Activated naive CD8-positive, alpha-beta T cell (primary cell): Measurements from ENCODE around the gene ERC1.
"Not testable (repeated sequence)": the region's sequence is repeated elsewhere in the genome, so short reads cannot be mapped to it uniquely, and the experiment has no call there.

Experiments
- H3K27ac Mint-ChIP-seq: one replicate; pipeline ENCODE4 v1.8.0; 2021; ENCODE audit warnings: mixed read lengths
- H3K27me3 Mint-ChIP-seq: one replicate; pipeline ENCODE4 v1.8.0; 2021; ENCODE audit warnings: mixed read lengths
- H3K36me3 Mint-ChIP-seq: one replicate; pipeline ENCODE4 v1.8.0; 2021; ENCODE audit warnings: mixed read lengths
- H3K4me1 Mint-ChIP-seq: one replicate; pipeline ENCODE4 v1.8.0; 2021; ENCODE audit warnings: low read depth, mixed read lengths
- H3K4me3 Mint-ChIP-seq: one replicate; pipeline ENCODE4 v1.8.0; 2021; ENCODE audit warnings: mild to moderate bottlenecking, mixed read lengths
- H3K9me3 Mint-ChIP-seq: one replicate; pipeline ENCODE4 v1.8.0; 2021; ENCODE audit warnings: low read depth, mixed read lengths

The ERC1 gene

DNA sequence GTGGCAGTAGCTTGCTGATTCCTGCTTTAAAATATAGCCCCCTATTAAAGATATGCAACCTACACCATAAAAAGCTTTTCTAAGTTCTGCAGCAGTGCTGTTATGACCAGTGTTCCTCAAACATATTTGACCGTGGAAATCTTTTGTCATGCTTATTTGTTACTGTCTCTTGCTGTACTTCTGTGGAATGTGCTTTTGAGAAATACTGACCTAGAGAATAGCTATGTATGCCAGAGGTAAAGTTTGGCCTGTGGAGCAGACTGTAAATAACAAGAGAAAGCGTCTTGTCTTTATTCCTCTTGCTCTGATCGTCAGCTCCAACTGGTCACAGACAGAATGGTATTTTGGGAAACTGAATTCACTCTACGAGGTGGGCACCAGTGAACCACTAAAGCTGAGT, 364.4 kb downstream of the ERC1 start:
- Mint-ChIP-seq H3K27me3 (no peaks in the 10 kb centered on the region), H3K9me3 (no peaks in the 10 kb centered on the region), H3K4me3 (no peak overlapping the region), H3K36me3 (peaks cover 6% of the 10 kb centered on the region), H3K4me1 (no peaks in the 10 kb centered on the region), H3K27ac (no peak overlapping the region)

DNA sequence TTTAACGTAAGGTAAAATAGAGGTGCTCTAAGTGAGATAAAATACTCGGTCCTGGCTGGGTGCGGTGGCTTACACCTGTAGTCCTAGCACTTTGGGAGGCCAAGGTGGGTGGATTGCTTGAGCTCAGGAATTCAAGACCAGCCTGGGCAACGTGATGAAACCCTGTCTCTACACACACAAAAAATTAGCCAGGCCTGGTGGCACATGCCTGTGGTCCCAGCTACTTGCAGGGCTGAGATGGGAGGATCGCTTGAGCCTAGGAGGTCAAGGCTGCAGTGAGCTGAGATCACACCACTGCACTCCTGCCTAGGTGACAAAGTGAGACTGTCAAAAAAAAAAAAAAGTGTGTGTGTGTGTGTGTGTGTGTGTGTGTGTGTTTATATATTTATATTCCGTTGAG, 364.8 kb downstream of the ERC1 start:
- not testable (repeated sequence) for H3K36me3 Mint-ChIP-seq, H3K9me3 Mint-ChIP-seq, H3K27ac Mint-ChIP-seq, H3K27me3 Mint-ChIP-seq, H3K4me3 Mint-ChIP-seq, H3K4me1 Mint-ChIP-seq

DNA sequence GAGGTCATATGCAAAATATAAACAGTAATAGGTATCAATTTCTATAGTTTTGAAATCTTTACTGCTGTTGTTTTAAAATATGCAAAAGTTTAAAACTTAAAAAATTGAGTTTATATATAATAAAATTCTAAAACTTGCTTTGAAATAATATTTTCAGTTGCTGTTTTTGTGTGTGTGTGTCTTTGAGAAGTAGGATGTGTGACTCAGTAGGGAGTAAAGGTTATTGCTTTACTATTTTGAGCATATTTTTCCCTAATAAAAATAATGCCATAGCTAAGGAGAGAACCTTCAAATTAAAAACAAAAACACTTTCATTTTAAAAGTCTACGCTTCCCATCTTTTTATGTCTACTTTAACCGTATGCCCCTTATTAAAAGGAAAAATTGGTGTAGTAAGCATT, 365.3 kb downstream of the ERC1 start:
- Mint-ChIP-seq H3K27me3 (no peaks in the 10 kb centered on the region), H3K4me1 (no peaks in the 10 kb centered on the region), H3K4me3 (no peak overlapping the region), H3K27ac (no peak overlapping the region), H3K9me3 (no peaks in the 10 kb centered on the region), H3K36me3 (peaks cover 6% of the 10 kb centered on the region)

DNA sequence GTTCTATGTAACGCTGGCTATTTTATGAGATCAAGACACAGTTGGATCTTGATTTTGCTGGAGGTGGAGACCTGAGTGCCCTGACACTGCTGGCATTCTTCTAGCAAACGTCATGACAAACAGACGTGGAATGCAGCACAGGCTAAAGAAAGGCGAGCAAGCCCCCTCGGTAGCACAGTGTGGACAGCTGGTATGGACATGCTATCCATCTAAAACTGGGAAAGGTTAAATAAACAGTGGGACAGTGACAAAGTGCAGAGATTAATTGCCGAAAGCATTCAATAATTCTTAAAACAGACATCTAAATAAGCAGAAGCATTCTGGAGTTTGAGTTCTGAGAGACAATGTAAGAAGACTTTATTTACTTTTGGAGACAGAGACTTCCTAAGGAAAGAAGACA, 366.1 kb downstream of the ERC1 start:
- H3K4me3 Mint-ChIP-seq, result no peak overlapping the region
- H3K27me3 Mint-ChIP-seq, result no peaks in the 10 kb centered on the region

DNA sequence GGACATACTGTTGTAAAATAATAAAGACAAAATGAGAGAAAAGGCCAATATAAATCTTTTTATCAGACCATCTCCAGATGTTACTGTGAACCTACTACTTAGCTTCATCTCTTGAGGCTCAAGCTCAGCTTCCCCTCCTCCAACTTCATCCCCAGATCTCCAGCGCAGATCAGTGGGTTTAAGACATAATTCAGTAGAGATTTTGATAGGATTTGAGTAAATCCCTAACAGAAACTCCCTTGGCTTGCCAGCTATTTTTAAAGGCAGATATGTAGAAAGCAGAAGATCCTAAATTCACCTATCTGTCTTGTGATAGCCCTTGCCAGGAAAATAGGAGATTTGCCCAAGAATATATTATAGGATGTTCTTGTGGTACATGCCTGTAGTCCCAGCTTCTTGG, 366.7 kb downstream of the ERC1 start:
- Mint-ChIP-seq H3K27ac (no peak overlapping the region), H3K27me3 (no peaks in the 10 kb centered on the region), H3K9me3 (no peaks in the 10 kb centered on the region), H3K4me1 (no peaks in the 10 kb centered on the region), H3K36me3 (peaks cover 4% of the 10 kb centered on the region), H3K4me3 (no peak overlapping the region)

More for the DNA sequence above, 366.1 kb downstream of the ERC1 start:
- Mint-ChIP-seq H3K27ac (no peak overlapping the region), H3K4me1 (no peaks in the 10 kb centered on the region), H3K9me3 (no peaks in the 10 kb centered on the region), H3K36me3 (peaks cover 4% of the 10 kb centered on the region)

DNA sequence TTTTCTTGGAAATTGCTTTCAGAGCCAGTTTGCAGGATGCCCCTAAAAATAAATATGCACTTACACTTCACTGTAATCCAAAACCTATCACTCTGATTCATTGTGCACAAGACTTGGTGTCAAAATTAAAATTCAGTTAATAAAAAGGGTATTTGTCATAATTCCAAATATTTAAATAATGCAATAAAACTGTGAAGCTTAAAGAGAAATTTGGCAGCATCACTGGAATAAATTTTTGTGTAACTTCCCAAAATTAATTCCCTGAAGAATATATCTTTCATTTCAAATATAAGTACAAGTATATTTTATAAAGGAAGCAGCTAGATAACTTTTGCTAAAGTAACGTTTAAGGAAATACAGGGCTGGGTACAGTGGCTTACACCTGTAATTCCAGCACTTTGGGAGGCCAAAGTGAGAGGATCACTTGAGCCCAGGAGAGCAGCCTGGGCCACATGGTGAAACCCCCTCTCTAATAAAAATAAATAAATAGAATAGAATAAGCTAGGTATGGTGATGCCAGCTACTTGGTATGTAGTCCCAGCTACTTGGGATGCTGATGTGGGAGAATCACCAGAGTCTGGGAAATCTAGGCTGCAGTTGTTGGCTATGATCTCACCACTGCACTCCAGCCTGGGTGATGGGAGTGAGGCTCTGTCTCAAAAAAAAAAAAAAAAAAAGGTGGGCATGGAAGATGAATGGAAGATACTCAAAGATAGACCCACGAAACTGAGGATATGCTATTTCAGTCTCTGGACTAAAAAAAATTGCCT, 369.6 kb downstream of the ERC1 start:
- no peaks in the 10 kb centered on the region for H3K27me3 Mint-ChIP-seq
- peaks cover 10% of the 10 kb centered on the region for H3K36me3 Mint-ChIP-seq
- peaks cover 7% of the 10 kb centered on the region for H3K9me3 Mint-ChIP-seq
- no peaks in the 10 kb centered on the region for H3K4me1 Mint-ChIP-seq
- H3K27ac Mint-ChIP-seq, result no peak overlapping the region
- H3K4me3 Mint-ChIP-seq, result no peak overlapping the region

DNA sequence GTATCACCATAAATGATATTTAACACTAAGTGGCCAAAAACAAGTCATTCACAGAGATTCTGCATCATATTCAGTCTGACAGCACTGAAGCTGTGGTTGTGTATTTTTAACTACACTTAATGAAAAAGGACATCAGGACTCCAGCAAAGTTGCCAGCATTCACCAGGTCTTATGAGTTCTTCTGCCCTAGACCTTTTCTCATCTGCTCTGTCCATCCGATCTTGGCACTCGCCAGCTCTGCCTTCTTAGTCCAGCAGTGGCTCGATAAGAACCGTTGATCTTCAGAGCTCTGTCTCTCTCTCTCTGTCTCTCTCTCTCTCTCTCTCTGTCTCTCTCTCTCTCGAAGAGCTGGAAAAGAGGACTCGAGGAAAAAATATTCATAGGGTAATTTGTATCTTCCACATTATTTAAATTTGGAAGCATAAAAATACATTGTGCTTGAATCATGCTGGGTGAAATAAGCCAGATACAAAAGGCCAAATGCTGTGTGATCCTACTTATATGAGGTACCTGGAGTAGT, 371.2 kb downstream of the ERC1 start:
- Mint-ChIP-seq H3K4me1 (no peaks in the 10 kb centered on the region), H3K27me3 (no peaks in the 10 kb centered on the region), H3K4me3 (no peak overlapping the region), H3K27ac (no peak overlapping the region), H3K9me3 (peaks cover 7% of the 10 kb centered on the region), H3K36me3 (peaks cover 10% of the 10 kb centered on the region)

DNA sequence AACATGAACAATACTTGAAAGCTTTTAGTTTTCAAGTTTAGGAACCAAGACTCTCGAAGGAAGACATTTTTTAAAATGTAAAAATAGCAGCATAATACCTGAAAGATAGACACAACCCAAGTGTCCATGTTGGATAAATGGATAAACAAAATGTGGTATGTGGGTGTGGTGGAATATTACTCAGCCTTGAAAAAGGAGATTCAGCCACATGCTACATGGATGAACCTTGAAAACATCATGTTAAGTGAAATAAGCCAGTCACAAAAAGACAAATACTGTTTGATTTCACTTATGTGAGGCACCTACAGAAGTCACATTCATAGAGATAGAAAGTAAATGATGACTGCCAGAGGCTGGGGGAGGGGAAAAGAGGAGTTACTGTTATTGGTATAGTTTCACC, 374.7 kb downstream of the ERC1 start:
- H3K9me3 Mint-ChIP-seq, result peaks cover 7% of the 10 kb centered on the region
- H3K27ac Mint-ChIP-seq, result no peak overlapping the region
- no peak overlapping the region for H3K4me3 Mint-ChIP-seq
- no peaks in the 10 kb centered on the region for H3K4me1 Mint-ChIP-seq
- peaks cover 18% of the 10 kb centered on the region for H3K36me3 Mint-ChIP-seq
- H3K27me3 Mint-ChIP-seq, result no peaks in the 10 kb centered on the region

DNA sequence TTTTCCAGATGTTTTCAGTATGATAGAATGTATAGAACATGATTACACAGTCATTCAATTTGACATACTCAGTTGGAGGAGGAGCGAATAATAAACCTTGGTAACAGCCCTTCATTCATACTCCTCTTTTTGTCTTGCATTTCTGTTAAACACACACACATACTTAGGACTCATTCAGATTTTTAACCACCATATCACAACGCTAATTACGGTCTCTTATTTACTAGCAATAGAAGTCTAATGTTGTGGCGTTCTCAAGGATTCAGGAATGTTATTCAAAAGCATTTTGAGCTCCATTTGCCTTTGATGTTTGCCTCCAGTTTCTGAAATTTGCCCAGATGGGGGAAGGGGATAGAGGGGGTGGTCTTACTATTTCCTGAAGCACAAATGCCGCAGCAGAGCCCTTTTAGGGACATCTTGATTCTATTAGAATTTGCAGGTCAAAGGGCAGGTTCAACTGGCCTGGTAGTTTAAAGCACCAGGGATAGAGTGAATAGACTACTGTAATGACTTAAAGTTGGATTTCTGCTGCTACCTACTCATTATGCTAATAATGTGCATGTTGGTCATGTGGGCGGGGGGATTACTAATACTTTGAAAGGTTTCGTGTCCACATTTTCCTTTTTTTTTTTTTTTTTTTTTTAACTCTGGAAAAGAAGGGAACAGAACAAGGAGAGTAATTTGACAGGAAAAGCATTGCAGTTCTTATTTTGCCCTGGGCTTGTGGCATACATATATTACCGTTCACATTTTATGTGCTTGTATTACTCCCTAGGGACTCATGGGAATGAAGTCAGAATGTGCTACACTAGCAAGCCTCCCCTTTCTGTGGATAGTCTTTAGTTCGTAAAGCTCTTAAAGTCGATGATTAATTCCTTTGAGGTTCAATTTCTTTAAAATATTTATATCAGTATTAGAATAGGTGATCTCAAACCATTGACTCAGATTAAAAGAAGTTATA, 376.6 kb downstream of the ERC1 start:
- H3K4me1 Mint-ChIP-seq, result no peaks in the 10 kb centered on the region
- H3K4me3 Mint-ChIP-seq, result no peak overlapping the region
- H3K27ac Mint-ChIP-seq, result no peak overlapping the region
- peaks cover 7% of the 10 kb centered on the region for H3K9me3 Mint-ChIP-seq
- H3K27me3 Mint-ChIP-seq, result no peaks in the 10 kb centered on the region
- H3K36me3 Mint-ChIP-seq, result peaks cover 30% of the 10 kb centered on the region

DNA sequence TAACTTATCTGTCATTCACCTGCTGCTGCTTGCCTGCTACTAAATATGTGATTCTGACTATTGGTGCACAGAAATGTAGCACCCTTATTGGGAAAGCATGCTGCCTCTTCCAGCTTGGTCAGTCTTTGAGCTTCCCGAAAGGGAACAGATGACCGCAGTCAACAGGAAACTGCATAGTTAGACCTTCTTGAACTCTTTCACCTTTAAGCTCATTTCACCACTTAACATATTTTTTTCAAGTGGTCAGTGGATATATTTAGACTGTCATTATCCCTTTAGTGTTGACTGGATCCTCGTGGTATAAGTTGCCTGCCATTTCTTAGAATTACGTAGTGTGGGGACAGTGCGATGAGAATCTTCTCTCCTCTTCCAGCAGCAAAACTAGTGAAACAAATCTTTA, 378.4 kb downstream of the ERC1 start:
- no peak overlapping the region for H3K27ac Mint-ChIP-seq
- no peaks in the 10 kb centered on the region for H3K4me1 Mint-ChIP-seq
- no peak overlapping the region for H3K4me3 Mint-ChIP-seq
- H3K36me3 Mint-ChIP-seq, result peaks cover 32% of the 10 kb centered on the region
- H3K27me3 Mint-ChIP-seq, result no peaks in the 10 kb centered on the region
- H3K9me3 Mint-ChIP-seq, result peaks cover 7% of the 10 kb centered on the region

DNA sequence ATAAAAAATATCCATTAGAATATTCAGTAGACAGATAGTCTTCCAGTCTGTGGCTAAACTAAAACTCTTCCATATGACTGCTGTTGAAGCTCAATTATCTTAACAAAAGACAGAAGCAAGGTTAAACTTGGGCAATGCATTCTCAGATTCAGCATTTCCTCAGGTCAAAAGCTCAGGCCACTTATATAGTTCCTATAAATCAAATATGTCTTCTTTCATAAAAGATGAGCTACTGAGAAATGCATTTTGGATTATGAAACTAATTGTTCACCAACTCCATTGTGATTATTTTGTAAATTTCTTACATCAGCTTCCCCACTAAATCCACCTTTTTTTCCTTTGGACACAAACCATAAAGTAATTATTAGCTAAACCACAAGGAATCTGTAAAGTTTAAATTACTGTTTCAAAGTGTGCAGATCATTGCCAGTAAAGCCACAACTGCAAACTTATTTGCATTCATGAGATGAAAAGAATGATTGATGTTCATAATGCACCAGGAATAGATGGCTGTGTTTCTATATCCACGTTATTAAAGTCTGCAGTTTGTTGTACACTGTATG, 379.0 kb downstream of the ERC1 start:
- Mint-ChIP-seq H3K4me3 (no peak overlapping the region), H3K36me3 (peaks cover 34% of the 10 kb centered on the region), H3K4me1 (no peaks in the 10 kb centered on the region), H3K9me3 (peaks cover 6% of the 10 kb centered on the region), H3K27ac (no peak overlapping the region), H3K27me3 (no peaks in the 10 kb centered on the region)

DNA sequence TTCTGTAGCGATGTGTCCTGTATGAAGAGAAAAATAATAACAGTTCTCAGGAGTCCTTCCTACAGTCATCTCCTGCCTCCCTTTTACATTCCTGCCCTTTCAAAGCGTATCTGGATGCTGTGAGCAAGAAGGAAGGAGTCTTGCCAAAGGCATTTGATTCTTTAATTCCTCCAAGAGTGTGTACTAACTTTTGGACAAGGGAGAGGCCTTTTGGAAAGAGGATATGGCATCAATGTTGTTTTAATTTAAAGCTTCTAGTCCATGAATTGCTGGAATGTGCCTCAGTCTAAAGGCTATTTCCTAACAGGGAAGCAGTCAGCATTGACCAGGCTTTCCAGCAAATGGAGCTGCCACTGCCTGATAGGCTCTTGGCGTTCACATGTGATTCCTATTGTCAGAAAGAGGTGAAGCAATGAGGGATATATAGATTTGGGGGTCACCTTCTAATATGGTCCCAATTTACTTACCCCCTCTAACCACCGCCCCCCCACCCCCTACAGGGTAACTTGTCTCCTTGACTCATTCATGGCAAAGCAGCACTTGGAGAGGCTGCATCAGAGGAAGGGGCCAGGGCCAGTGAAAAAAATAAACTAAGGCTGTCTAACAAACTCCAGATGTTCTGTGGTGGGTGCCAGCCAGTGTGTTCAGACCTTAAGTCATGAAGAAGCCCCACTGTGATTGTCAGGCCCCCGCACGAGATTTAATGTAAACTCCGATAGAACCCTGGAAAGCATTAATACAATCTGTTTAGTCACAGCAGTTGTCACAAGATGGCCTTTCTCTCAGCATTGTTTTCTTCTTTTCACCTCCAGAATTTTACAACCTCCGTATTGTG, 383.1 kb downstream of the ERC1 start:
- no peaks in the 10 kb centered on the region for H3K27me3 Mint-ChIP-seq
- H3K9me3 Mint-ChIP-seq, result no peaks in the 10 kb centered on the region
- no peaks in the 10 kb centered on the region for H3K4me1 Mint-ChIP-seq
- no peak overlapping the region for H3K4me3 Mint-ChIP-seq
- peaks cover 40% of the 10 kb centered on the region for H3K36me3 Mint-ChIP-seq
- H3K27ac Mint-ChIP-seq, result no peak overlapping the region

DNA sequence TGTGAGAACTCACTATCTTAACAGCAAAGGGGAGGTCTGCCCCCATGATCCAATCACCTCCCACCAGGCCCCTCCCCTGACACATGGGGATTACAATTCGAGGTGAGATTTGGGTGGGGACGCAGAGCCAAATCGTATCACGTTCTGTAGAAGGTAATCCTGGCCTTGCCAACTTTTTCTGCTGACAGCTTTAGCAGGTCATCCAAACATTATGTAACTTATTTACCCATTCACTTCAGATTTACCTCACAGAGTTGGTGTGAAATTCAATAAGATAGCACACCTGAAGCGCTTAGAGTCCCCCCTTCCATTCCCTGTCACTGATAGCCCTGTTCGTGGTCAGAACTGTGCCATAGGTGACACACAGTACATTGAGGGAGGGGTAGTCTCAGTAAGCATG, 384.3 kb downstream of the ERC1 start:
- Mint-ChIP-seq H3K9me3 (no peaks in the 10 kb centered on the region), H3K36me3 (peaks cover 39% of the 10 kb centered on the region), H3K27me3 (no peaks in the 10 kb centered on the region), H3K4me1 (no peaks in the 10 kb centered on the region), H3K4me3 (no peak overlapping the region), H3K27ac (no peak overlapping the region)

DNA sequence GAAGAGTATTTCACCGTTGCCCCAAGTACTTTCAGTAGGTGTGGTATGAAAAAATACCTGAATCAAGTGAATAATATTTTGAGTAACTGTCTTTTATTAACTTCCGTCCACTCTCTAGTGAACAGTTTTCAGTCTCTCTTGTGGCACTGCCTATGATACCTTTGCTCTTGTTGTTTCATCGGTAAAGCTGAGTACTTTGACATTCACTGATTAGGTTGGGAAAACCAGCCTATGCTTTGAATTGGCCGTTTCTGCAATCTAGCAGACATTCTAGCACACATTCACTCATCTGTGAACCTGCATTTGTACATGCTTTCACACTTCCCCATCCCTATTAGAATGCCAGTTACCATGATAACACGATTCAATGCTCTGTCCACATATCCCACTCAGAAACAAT, 386.1 kb downstream of the ERC1 start:
- Mint-ChIP-seq H3K36me3 (peaks cover 30% of the 10 kb centered on the region), H3K27ac (no peak overlapping the region), H3K4me1 (no peaks in the 10 kb centered on the region), H3K27me3 (no peaks in the 10 kb centered on the region), H3K9me3 (no peaks in the 10 kb centered on the region), H3K4me3 (no peak overlapping the region)
